ENCODE results near the gene C2orf78.

GRCh38 chr2:73766994-73767393 lies 17.0 kb upstream of the C2orf78 start:
- TF ChIP-seq CEBPB (IDR thresholded peaks at IDR 0.05) (no peak), EP300 (IDR thresholded peaks at IDR 0.05; ENCODE audit: borderline replicate concordance) (no peak), ZBTB7A (IDR thresholded peaks at IDR 0.05; ENCODE audit: low read depth) (no peak), CREB1 (IDR thresholded peaks at IDR 0.05; ENCODE audit: low read depth) (no peak), REST (IDR thresholded peaks at IDR 0.05; ENCODE audit: low read depth) (no peak)
